K562 (cell line): Measurements from ENCODE around the gene ARHGAP8.

Experiments
- AFF4 ChIP-seq: sonication (generic); formaldehyde crosslinking; IDR thresholded peaks from 2 replicates; pipeline ENCODE4 v1.8.0; 2023; ENCODE audit warnings: mild to moderate bottlenecking, missing genetic modification reagents
- BRF2 ChIP-seq: IDR thresholded peaks from 3 replicates; pipeline ENCODE4 v1.6.1; 2011; ENCODE audit warnings: borderline replicate concordance, mild to moderate bottlenecking; ENCODE audit not compliant: insufficient read length, insufficient read depth
- CREB1 ChIP-seq, 2 experiments: sonication (generic) in 1 of 2; formaldehyde crosslinking in 1 of 2; IDR thresholded peaks; 2 replicates each; pipeline versions ENCODE4 v1.6.1 to v1.8.0; 2012 to 2022; ENCODE audit warnings: inconsistent platforms in 1 of 2, mild to moderate bottlenecking in 1 of 2, missing genetic modification reagents in 1 of 2, moderate library complexity in 1 of 2
- ERF ChIP-seq: fragments of 450-650 bp; formaldehyde crosslinking; IDR thresholded peaks from 2 replicates; pipeline ENCODE4 v1.4.0; 2020; ENCODE audit warnings: mild to moderate bottlenecking, mixed read lengths
- NFIC ChIP-seq: fragments of 450-650 bp; IDR thresholded peaks from 2 replicates; pipeline ENCODE4 v1.6.1; 2017; ENCODE audit warnings: mild to moderate bottlenecking, inconsistent platforms
- ZFP36 ChIP-seq: fragments of 150-350 bp; IDR thresholded peaks from 2 replicates; pipeline ENCODE4 v1.6.1; 2018; ENCODE audit warnings: low read length, low read depth; ENCODE audit not compliant: partially characterized antibody
- ZNF398 ChIP-seq: fragments of 250-450 bp; sonication (Bioruptor Pico); IDR thresholded peaks from 2 replicates; pipeline ENCODE4 v1.8.0; 2021; ENCODE audit warnings: moderate library complexity, mild to moderate bottlenecking, inconsistent platforms

- TF ChIP-seq CREB1 (IDR thresholded peaks at IDR 0.05) = no peak
- TF ChIP-seq CREB1 (CRISPR knock-in tag; IDR thresholded peaks at IDR 0.05) = no peak
- no peak for TF ChIP-seq NFIC
- TF ChIP-seq BRF2 = no peak
- TF ChIP-seq AFF4 (CRISPR knock-in tag) = no peak
- no peak for TF ChIP-seq ZNF398 (CRISPR knock-in tag)
- TF ChIP-seq ERF (CRISPR knock-in tag) = no peak
- no peak for TF ChIP-seq ZFP36
These were observed 13.4 kb downstream of the ARHGAP8 start for GRCh38 chr22:44765571-44766285.
